HepG2 (cell line): ENCODE measurements around the gene PLPP3. TPM values are rescaled to one million over a fixed set of nuclear protein-coding genes. Genes with fewer than 3 reads are reported as not detected.

ENCODE experiments used
- AKAP8 ChIP-seq: sonication (generic); formaldehyde crosslinking; IDR thresholded peaks from 2 replicates; pipeline ENCODE4 v1.5.1; 2020; ENCODE audit warnings: mild to moderate bottlenecking, missing genetic modification reagents
- ATAD3A ChIP-seq: sonication (generic); formaldehyde crosslinking; IDR thresholded peaks from 2 replicates; pipeline ENCODE4 v1.4.0; 2020; ENCODE audit warnings: missing genetic modification reagents
- CBX1 ChIP-seq: IDR thresholded peaks from one replicate; pipeline ENCODE4 v1.6.1; 2016; ENCODE audit warnings: antibody characterized with exemption, low read depth
- DNMT3B ChIP-seq: conservative IDR thresholded peaks from 2 replicates; pipeline ENCODE4 v1.6.1; 2016; ENCODE audit warnings: missing biosample characterization, control low read depth
- DPF2 ChIP-seq: sonication (generic); formaldehyde crosslinking; IDR thresholded peaks from 2 replicates; pipeline ENCODE4 v1.4.0; 2020; ENCODE audit warnings: mild to moderate bottlenecking, low read depth, missing genetic modification reagents, borderline replicate concordance
- FOXC1 ChIP-seq: sonication (generic); formaldehyde crosslinking; IDR thresholded peaks from 2 replicates; pipeline ENCODE4 v1.8.0; 2022; ENCODE audit warnings: mild to moderate bottlenecking, missing genetic modification reagents, borderline replicate concordance
- FOXJ3 ChIP-seq: sonication (generic); formaldehyde crosslinking; IDR thresholded peaks from 2 replicates; pipeline ENCODE4 v1.4.0; 2020; ENCODE audit warnings: missing genetic modification reagents, mild to moderate bottlenecking, borderline replicate concordance
- KDM4B ChIP-seq: sonication (generic); formaldehyde crosslinking; IDR thresholded peaks from 2 replicates; pipeline ENCODE4 v1.4.0; 2020; ENCODE audit warnings: missing genetic modification reagents
- MTF1 ChIP-seq: sonication (generic); formaldehyde crosslinking; IDR thresholded peaks from 2 replicates; pipeline ENCODE4 v1.5.0; 2020; ENCODE audit warnings: missing genetic modification reagents
- NR2C2 ChIP-seq: sonication (generic); formaldehyde crosslinking; IDR thresholded peaks from 2 replicates; pipeline ENCODE4 v1.4.0; 2020; ENCODE audit warnings: missing genetic modification reagents, mild to moderate bottlenecking, moderate library complexity, borderline replicate concordance
- NR2F1 ChIP-seq, 2 experiments: fragments of 450-650 bp in 1 of 2; formaldehyde crosslinking in 1 of 2; IDR thresholded peaks; 2 replicates each; pipeline versions ENCODE4 v1.5.0 to v1.6.1; 2016 to 2020; ENCODE audit warnings: mild to moderate bottlenecking in 1 of 2, missing compliant biosample characterization in 1 of 2, missing genetic modification reagents in 1 of 2, moderate library complexity in 1 of 2
- PAXIP1 ChIP-seq: sonication (generic); formaldehyde crosslinking; conservative IDR thresholded peaks from 2 replicates; pipeline ENCODE4 v1.4.0; 2020; ENCODE audit warnings: mild to moderate bottlenecking, missing genetic modification reagents, moderate library complexity
- RBFOX2 ChIP-seq: fragments of 200-400 bp; formaldehyde crosslinking; IDR thresholded peaks from 2 replicates; pipeline ENCODE4 v1.6.1; 2017; ENCODE audit warnings: low read depth, mild to moderate bottlenecking, low read length
- RXRA ChIP-seq: sonication (generic); formaldehyde crosslinking; IDR thresholded peaks from 2 replicates; pipeline ENCODE4 v1.5.1; 2020; ENCODE audit warnings: missing genetic modification reagents
- TCF7 ChIP-seq: sonication (generic); IDR thresholded peaks from 2 replicates; pipeline ENCODE4 v1.6.1; 2016; ENCODE audit warnings: antibody characterized with exemption, low read depth
- TEAD3 ChIP-seq: optimal IDR thresholded peaks from 2 replicates; pipeline ENCODE3; 2016; ENCODE audit warnings: borderline replicate concordance
- XBP1 ChIP-seq: sonication (generic); formaldehyde crosslinking; IDR thresholded peaks from 2 replicates; pipeline ENCODE4 v1.5.0; 2020; ENCODE audit warnings: missing genetic modification reagents
- ZFP36L1 ChIP-seq: sonication (generic); formaldehyde crosslinking; IDR thresholded peaks from 2 replicates; pipeline ENCODE4 v1.8.0; 2022; ENCODE audit warnings: mild to moderate bottlenecking, missing genetic modification reagents, moderate library complexity
- ZKSCAN5 ChIP-seq: sonication (generic); formaldehyde crosslinking; IDR thresholded peaks from 2 replicates; pipeline ENCODE4 v1.5.1; 2020; ENCODE audit warnings: mild to moderate bottlenecking, missing genetic modification reagents
- ZNF230 ChIP-seq: sonication (generic); formaldehyde crosslinking; IDR thresholded peaks from 2 replicates; pipeline ENCODE4 v1.4.0; 2020; ENCODE audit warnings: mild to moderate bottlenecking, missing genetic modification reagents
- ZNF253 ChIP-seq: sonication (generic); formaldehyde crosslinking; IDR thresholded peaks from 2 replicates; pipeline ENCODE4 v1.8.0; 2022; ENCODE audit warnings: mild to moderate bottlenecking, missing genetic modification reagents, borderline replicate concordance
- ZNF432 ChIP-seq: sonication (generic); formaldehyde crosslinking; IDR thresholded peaks from 2 replicates; pipeline ENCODE4 v1.5.0; 2020; ENCODE audit warnings: missing genetic modification reagents, mild to moderate bottlenecking, borderline replicate concordance
- ZNF484 ChIP-seq: sonication (generic); formaldehyde crosslinking; IDR thresholded peaks from 2 replicates; pipeline ENCODE4 v1.5.1; 2020; ENCODE audit warnings: mild to moderate bottlenecking, low read depth, missing genetic modification reagents, borderline replicate concordance
- ZNF563 ChIP-seq: sonication (generic); formaldehyde crosslinking; IDR thresholded peaks from 2 replicates; pipeline ENCODE4 v1.8.0; 2022; ENCODE audit warnings: mild to moderate bottlenecking, moderate library complexity, missing genetic modification reagents
- ZNF672 ChIP-seq: sonication (generic); formaldehyde crosslinking; IDR thresholded peaks from 2 replicates; pipeline ENCODE4 v1.8.1; 2022; ENCODE audit warnings: missing genetic modification reagents
- ZNF747 ChIP-seq: sonication (generic); formaldehyde crosslinking; IDR thresholded peaks from 2 replicates; pipeline ENCODE4 v1.8.1; 2023; ENCODE audit warnings: missing genetic modification reagents, mild to moderate bottlenecking, borderline replicate concordance
- ZNF775 ChIP-seq: sonication (generic); formaldehyde crosslinking; IDR thresholded peaks from 2 replicates; pipeline ENCODE4 v1.4.0; 2020; ENCODE audit warnings: missing genetic modification reagents, mild to moderate bottlenecking, moderate library complexity, borderline replicate concordance
- ZNF878 ChIP-seq: sonication (generic); formaldehyde crosslinking; IDR thresholded peaks from 2 replicates; pipeline ENCODE4 v1.8.1; 2023; ENCODE audit warnings: mild to moderate bottlenecking, missing genetic modification reagents, moderate library complexity
- polyA plus RNA-seq, 8 experiments: library from polyadenylated mRNA; depleted of rRNA in 3 of 8; stranded (reverse) in 7 of 8; unstranded in 1 of 8; fragments of >200 nt; fragmentation: Illumina TruSeq in 4 of 8; extraction: Trizol in 4 of 8; gene quantifications; 2 replicates each; pipeline versions ENCODE4 v1.2.1 to v1.2.3, GENCODE V29; 2011 to 2016; ENCODE audit warnings: low read depth in 4 of 8, missing spikeins in 1 of 8, mixed read lengths in 1 of 8; ENCODE audit not compliant: insufficient read depth in 1 of 8
- total RNA-seq, 5 experiments: library from RNA; depleted of rRNA; stranded (reverse); fragments of >200 nt; fragmentation: Illumina TruSeq; extraction: Trizol; gene quantifications; 2 replicates each; pipeline ENCODE4 v1.2.3, GENCODE V29; 2016; ENCODE audit warnings: low read depth in 1 of 5
- TF ChIP-seq, protein P1 (sequence below): sonication (generic); formaldehyde crosslinking; IDR thresholded peaks from 2 replicates; pipeline ENCODE4 v1.5.0; 2020; ENCODE audit warnings: mild to moderate bottlenecking, missing genetic modification reagents

The PLPP3 gene
- total and polyA plus RNA-seq, 2 of the 13 experiments (the other 11 are each of a cell fraction or from before 2014, with no cell fraction given) = 49.7 to 65.8 TPM

DNA sequence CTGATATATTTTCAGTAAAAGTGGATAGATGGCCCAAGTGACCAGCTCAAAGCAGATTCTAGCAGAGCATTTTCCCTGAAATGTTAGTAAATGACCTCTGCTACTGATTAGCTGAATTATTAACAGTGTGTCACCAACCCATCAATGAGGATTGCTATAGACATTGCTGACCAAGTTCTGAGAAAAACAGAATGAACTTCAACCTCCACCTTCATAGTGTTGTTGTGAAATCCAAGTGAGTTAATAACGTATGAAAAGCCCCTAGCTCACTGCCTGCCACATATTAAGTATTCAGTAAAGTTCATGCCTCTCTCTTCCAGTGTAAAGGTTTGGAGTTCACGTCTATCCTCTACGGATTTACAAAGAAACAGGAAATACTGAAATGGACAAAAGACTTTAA lies 15.8 kb downstream of the PLPP3 start (continued):
- no peak for TF ChIP-seq ZNF775
- no peak for TF ChIP-seq ZNF230 (CRISPR knock-in tag)
- no peak for TF ChIP-seq ZNF878 (CRISPR knock-in tag)
- no peak for TF ChIP-seq FOXJ3 (CRISPR knock-in tag)
- TF ChIP-seq NR2F1 (CRISPR knock-in tag; IDR thresholded peaks at IDR 0.05) = peak in 1 of 2 experiments; percentile 15; a peak in 1 of 4 replicates
- TF ChIP-seq ZFP36L1 (CRISPR knock-in tag) = 0 out of 2 replicates have a peak, but pooled peaks have one; percentile 51
- TF ChIP-seq ZNF484 (CRISPR knock-in tag) = no peak
- no peak for TF ChIP-seq RBFOX2
- peak; percentile 59; the same call in 1 of the 2 replicates for TF ChIP-seq DPF2 (CRISPR knock-in tag)
- TF ChIP-seq DNMT3B (CRISPR knock-in tag) = no peak
- TF ChIP-seq, protein P1, sequence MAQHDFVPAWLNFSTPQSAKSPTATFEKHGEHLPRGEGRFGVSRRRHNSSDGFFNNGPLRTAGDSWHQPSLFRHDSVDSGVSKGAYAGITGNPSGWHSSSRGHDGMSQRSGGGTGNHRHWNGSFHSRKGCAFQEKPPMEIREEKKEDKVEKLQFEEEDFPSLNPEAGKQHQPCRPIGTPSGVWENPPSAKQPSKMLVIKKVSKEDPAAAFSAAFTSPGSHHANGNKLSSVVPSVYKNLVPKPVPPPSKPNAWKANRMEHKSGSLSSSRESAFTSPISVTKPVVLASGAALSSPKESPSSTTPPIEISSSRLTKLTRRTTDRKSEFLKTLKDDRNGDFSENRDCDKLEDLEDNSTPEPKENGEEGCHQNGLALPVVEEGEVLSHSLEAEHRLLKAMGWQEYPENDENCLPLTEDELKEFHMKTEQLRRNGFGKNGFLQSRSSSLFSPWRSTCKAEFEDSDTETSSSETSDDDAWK (CRISPR knock-in tag) = no peak
- TF ChIP-seq TCF7 = peak; percentile 61; the same call in 1 of the 2 replicates
- no peak for TF ChIP-seq ZKSCAN5 (CRISPR knock-in tag)
- TF ChIP-seq TEAD3 (CRISPR knock-in tag) = peak; percentile 45
- no peak for TF ChIP-seq ZNF253 (CRISPR knock-in tag)
- no peak for TF ChIP-seq MTF1 (CRISPR knock-in tag)
- peak; percentile 73 for TF ChIP-seq NR2C2 (CRISPR knock-in tag)
- no peak for TF ChIP-seq RXRA (CRISPR knock-in tag)
- no peak for TF ChIP-seq CBX1
- TF ChIP-seq FOXC1 (CRISPR knock-in tag) = no peak
- no peak for TF ChIP-seq XBP1 (CRISPR knock-in tag)
- TF ChIP-seq ZNF563 (CRISPR knock-in tag) = no peak
- no peak for TF ChIP-seq KDM4B (CRISPR knock-in tag)
- TF ChIP-seq ZNF672 (CRISPR knock-in tag) = no peak
- no peak for TF ChIP-seq ATAD3A (CRISPR knock-in tag)
- TF ChIP-seq ZNF747 (CRISPR knock-in tag) = no peak
- TF ChIP-seq AKAP8 (CRISPR knock-in tag) = no peak
- TF ChIP-seq ZNF432 (CRISPR knock-in tag) = no peak
- peak; percentile 90 for TF ChIP-seq PAXIP1 (CRISPR knock-in tag)
